ENCODE data around the gene MAN2A1. TPM values are rescaled to one million over a fixed set of nuclear protein-coding genes. Genes with fewer than 3 reads are reported as not detected.

MAN2A1 gene
- polyA plus RNA-seq, 2 of the 4 experiments (the other 2 are of a cell fraction): 15.8 to 51.5 TPM

DNA sequence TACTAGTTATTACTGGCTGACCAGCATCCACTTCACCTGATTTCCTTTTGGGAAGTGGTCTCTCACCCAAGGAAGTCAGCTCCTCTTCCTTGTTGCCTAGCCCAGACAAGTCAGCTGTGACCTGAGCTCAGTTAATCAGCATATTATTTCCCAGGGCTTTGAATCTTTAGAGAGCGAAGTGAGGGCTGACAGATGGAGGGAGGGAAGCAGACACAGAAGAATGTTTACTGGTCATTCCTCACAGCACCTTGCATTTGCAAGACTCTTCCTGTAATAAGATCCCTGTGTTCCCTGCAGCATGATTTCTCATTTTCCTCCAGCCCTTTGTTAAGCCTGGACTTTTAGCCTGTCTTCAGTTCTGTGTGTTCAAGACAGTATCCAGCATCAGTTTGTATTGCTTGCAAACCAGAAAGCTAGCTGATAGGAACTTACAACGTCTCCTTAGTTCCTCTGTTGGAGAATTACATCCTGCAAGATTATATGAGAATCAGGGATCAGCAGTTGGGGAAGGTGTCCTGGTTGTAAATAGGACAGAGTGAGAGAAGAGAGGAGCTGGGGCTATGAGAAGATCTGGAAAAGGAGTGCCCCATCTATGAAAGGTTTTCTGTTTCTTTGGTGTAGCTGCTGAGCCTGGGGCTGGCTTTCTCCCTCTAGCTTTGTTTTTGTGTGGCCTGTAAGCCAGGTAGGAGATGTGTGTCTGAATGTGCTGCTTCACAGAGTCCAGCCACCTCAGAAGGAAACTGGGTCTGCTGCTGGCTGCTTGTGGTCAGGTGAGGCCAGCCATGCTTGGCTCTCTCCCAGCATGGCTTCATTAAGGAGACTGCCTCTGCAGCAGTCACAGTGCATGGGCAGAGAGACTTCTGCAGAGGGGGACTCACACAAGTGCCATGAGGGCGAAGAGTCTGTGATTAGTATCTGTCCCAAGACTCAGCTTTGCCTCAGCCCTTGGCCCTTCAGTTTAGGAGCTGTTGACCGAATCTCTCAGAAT is 50.3 kb downstream of the MAN2A1 start:
- 71% methylated on average over 4 of the region's 4 CpGs for WGBS (ENCODE audit: missing lambda C conversion rate)
- Histone ChIP-seq H3K27ac (no peak overlapping the region), H3K4me2 (no peak overlapping the region), H3K4me3 (no peak overlapping the region), H3K4me1 (peaks cover 19% of the 10 kb centered on the region), H3K9me3 (no peaks in the 10 kb centered on the region)
- CTCF ChIA-PET: no interaction called here
- POLR2A ChIA-PET: no interaction called here
- peak; percentile 7 to 41; a peak in 3 of 6 replicates for ATAC-seq
- no peak for DNase-seq (ENCODE audit: low read depth in 1 of 2, low spot score in 1 of 2)
- no peak for FAIRE-seq
- TF ChIP-seq, protein P1, sequence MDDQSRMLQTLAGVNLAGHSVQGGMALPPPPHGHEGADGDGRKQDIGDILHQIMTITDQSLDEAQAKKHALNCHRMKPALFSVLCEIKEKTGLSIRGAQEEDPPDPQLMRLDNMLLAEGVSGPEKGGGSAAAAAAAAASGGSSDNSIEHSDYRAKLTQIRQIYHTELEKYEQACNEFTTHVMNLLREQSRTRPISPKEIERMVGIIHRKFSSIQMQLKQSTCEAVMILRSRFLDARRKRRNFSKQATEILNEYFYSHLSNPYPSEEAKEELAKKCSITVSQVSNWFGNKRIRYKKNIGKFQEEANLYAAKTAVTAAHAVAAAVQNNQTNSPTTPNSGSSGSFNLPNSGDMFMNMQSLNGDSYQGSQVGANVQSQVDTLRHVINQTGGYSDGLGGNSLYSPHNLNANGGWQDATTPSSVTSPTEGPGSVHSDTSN (IDR thresholded peaks at IDR 0.05): no peak
- TF ChIP-seq EHMT2 (IDR thresholded peaks at IDR 0.05; ENCODE audit: low read depth) (no peak), FOXS1 (CRISPR knock-in tag; IDR thresholded peaks at IDR 0.05) (no peak), EP300 (IDR thresholded peaks at IDR 0.05) (no peak), KDM5A (IDR thresholded peaks at IDR 0.05) (no peak), TFCP2L1 (CRISPR knock-in tag; IDR thresholded peaks at IDR 0.05) (no peak), RCOR1 (IDR thresholded peaks at IDR 0.05; ENCODE audit: low read depth, low read length) (no peak), EHF (CRISPR knock-in tag; IDR thresholded peaks at IDR 0.05) (no peak), SMC3 (IDR thresholded peaks at IDR 0.05) (no peak), ZC3H11A (IDR thresholded peaks at IDR 0.05) (no peak), BHLHE40 (IDR thresholded peaks at IDR 0.05; ENCODE audit: low read depth, low read length) (no peak), SREBF2 (IDR thresholded peaks at IDR 0.05) (no peak), TP53 (CRISPR knock-in tag; IDR thresholded peaks at IDR 0.05) (no peak), HOXB5 (CRISPR knock-in tag; IDR thresholded peaks at IDR 0.05) (no peak), RARB (CRISPR knock-in tag; IDR thresholded peaks at IDR 0.05) (no peak)
- TF ChIP-seq, protein P2, sequence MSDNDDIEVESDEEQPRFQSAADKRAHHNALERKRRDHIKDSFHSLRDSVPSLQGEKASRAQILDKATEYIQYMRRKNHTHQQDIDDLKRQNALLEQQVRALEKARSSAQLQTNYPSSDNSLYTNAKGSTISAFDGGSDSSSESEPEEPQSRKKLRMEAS (IDR thresholded peaks at IDR 0.05): no peak
- TF ChIP-seq, protein P3, sequence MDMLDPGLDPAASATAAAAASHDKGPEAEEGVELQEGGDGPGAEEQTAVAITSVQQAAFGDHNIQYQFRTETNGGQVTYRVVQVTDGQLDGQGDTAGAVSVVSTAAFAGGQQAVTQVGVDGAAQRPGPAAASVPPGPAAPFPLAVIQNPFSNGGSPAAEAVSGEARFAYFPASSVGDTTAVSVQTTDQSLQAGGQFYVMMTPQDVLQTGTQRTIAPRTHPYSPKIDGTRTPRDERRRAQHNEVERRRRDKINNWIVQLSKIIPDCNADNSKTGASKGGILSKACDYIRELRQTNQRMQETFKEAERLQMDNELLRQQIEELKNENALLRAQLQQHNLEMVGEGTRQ (IDR thresholded peaks at IDR 0.05): no peak
- TF ChIP-seq, protein P4, sequence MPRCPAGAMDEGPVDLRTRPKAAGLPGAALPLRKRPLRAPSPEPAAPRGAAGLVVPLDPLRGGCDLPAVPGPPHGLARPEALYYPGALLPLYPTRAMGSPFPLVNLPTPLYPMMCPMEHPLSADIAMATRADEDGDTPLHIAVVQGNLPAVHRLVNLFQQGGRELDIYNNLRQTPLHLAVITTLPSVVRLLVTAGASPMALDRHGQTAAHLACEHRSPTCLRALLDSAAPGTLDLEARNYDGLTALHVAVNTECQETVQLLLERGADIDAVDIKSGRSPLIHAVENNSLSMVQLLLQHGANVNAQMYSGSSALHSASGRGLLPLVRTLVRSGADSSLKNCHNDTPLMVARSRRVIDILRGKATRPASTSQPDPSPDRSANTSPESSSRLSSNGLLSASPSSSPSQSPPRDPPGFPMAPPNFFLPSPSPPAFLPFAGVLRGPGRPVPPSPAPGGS (IDR thresholded peaks at IDR 0.05): no peak

DNA sequence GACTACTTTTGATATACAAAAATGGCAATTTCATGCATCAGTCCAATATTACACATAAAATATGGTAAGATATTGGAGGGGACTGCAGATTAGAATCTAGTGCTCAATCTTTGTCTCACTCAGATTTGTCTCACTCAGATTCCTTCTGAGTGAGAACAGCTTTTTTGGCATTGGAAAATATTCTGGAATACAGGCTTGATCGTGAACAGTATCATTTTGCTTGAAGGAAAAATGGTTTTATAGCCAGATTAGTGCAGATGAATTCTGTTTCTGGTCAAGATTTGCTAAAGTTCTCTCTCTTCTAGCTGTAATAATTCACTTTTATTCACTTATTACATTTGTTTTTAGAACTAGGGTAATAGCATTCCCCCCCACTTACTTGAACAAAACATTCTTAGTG is 51.2 kb downstream of the MAN2A1 start:
- DNase-seq (ENCODE audit: low read depth in 1 of 2, low spot score in 1 of 2): no peak
- WGBS (ENCODE audit: missing lambda C conversion rate): 90% methylated on average over 1 of the region's 1 CpG
- no peak for FAIRE-seq
- Histone ChIP-seq H3K27ac (no peak overlapping the region), H3K4me2 (no peak overlapping the region), H3K4me1 (peaks cover 19% of the 10 kb centered on the region), H3K9me3 (no peaks in the 10 kb centered on the region), H3K4me3 (no peak overlapping the region)
- no peak for ATAC-seq
- POLR2A ChIA-PET: no interaction called here
- TF ChIP-seq KDM1A (IDR thresholded peaks at IDR 0.05; ENCODE audit: low read depth) (no peak), POLR2AphosphoS2 (conservative IDR thresholded peaks at IDR 0.05; ENCODE audit: low read length) (no peak), CBX8 (IDR thresholded peaks at IDR 0.05) (no peak), ZNF302 (CRISPR knock-in tag; IDR thresholded peaks at IDR 0.05) (no peak), FOXS1 (CRISPR knock-in tag; IDR thresholded peaks at IDR 0.05) (no peak), RFX5 (IDR thresholded peaks at IDR 0.05) (no peak), CBX2 (IDR thresholded peaks at IDR 0.05; ENCODE audit: borderline replicate concordance, low read depth) (no peak), FOSB (CRISPR knock-in tag; IDR thresholded peaks at IDR 0.05) (no peak), HEYL (CRISPR knock-in tag; IDR thresholded peaks at IDR 0.05) (no peak), CEBPB (IDR thresholded peaks at IDR 0.05) (no peak), RNF2 (IDR thresholded peaks at IDR 0.05; ENCODE audit: borderline replicate concordance, low read depth) (no peak)
- TF ChIP-seq, protein P5, sequence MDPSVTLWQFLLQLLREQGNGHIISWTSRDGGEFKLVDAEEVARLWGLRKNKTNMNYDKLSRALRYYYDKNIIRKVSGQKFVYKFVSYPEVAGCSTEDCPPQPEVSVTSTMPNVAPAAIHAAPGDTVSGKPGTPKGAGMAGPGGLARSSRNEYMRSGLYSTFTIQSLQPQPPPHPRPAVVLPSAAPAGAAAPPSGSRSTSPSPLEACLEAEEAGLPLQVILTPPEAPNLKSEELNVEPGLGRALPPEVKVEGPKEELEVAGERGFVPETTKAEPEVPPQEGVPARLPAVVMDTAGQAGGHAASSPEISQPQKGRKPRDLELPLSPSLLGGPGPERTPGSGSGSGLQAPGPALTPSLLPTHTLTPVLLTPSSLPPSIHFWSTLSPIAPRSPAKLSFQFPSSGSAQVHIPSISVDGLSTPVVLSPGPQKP (IDR thresholded peaks at IDR 0.05; ENCODE audit: low read depth, low read length): no peak
- TF ChIP-seq, protein P6, sequence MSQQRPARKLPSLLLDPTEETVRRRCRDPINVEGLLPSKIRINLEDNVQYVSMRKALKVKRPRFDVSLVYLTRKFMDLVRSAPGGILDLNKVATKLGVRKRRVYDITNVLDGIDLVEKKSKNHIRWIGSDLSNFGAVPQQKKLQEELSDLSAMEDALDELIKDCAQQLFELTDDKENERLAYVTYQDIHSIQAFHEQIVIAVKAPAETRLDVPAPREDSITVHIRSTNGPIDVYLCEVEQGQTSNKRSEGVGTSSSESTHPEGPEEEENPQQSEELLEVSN (IDR thresholded peaks at IDR 0.05; ENCODE audit: borderline replicate concordance, low read depth): no peak
- TF ChIP-seq, protein P4 (IDR thresholded peaks at IDR 0.05): no peak
- CTCF ChIA-PET: no interaction called here
